DMS53 (cell line): ENCODE measurements around the gene WDR19.

ENCODE experiments used
- DNase-seq: peaks from one replicate; lab custom pipeline; 2025; lab: John Stamatoyannopoulos, UW

WDR19 gene

DNA sequence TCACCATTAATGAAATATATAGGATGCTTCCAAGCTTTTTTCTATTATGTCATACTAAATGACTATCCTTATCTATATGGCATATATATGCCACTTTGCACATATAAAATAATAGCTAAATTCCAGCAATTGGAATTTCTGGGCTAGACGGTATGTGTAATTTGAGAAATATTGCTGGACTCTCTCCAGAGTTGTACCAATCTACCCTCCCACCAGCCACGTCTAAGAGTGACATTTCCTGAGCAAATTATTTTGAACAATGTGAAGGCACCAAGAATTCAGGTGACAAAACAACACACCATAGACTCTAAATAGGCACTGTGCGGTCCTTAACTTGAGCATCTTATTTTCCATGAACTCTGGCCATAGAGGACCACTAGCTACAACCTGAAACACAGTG is 121.5 kb downstream of the WDR19 start:
- no peak for DNase-seq

DNA sequence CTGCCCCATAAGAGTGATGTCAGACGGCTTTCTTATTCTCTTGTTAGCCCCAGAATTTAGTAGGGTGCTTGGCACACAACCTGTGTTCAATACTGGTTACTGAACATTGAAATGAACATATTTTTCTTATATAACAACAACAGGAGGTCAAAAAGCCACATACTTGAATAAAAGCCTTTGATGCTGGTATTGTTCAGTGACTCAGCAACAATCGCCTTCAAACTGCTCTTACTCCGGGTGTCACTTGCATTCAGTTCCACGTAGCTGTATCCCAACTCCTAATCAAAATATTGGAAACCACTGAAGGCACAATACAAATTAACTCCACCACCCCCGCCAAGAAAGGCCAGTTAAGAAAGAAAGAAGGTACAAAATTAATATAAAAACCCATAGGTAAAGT is 122.3 kb downstream of the WDR19 start:
- no peak for DNase-seq

DNA sequence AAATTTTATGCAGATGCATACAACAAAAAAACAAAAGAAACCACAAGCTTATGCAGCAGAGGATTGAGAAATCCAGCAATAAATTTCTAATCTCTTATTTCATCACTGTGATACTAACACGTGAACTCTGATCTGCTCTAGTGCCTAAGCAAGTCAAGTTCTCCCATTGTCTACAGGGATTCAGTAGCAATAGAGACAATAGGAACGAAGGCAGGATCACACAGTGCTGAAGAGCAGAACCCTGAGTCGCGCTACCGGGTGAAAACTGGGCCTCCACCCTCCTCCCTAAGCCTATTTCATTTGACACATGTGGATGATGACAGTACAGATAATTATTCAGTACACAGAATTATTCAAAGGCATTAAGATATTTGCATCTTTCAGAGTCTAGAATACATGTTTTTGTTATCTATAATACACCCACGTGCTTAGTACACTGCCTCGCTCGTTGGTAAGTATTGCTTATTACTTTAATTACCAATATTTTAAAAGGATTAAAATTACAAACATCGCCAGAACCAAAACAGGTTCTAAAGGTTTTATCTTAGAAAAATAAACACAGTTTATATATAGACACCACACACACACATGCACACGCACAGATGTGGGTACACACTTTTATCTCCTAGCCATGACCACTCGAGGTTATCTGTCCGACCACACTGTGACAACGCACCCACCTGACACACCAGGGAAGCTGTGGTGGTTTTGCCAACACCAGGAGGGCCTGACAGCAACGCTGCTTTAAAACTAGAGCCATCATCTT is 123.8 kb downstream of the WDR19 start:
- DNase-seq = no peak

DNA sequence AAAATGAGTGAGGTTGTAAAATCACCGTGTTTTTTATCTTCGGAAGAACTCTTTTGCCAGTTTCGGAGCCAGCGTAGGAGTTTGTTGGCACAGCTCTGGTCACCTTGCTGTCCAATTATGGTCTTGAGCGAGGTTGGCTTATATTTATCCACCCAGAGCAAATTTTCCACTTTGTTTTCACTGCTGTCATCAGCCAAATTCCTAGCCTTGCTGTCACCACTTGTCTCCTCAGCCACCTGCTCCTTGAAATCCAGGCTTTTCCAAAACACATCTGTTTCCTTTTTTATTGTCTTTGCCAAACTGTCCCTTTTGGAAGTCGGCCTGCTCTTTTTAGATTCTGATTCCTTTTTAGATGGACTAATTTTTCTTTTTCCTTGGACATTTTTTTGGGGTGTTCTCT is 126.3 kb downstream of the WDR19 start:
- DNase-seq = no peak

DNA sequence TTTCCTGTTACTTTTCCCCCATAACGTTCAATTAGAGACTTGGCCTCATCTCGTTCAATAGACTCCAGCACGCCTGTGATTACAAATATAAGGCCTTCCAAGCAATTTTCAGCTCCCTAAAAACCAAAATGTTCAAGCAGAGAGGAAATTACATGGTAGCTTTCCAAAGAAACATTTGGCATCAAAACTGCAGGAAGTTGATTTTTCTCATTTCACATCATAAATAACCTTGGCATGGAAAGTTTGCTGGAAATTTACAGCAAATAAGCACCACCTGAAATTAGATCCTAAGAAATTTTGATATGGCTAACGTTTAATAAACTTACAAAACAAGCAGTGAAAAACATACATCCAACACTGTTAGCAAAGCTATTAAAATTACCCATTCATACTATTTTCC is 130.5 kb downstream of the WDR19 start:
- no peak for DNase-seq

DNA sequence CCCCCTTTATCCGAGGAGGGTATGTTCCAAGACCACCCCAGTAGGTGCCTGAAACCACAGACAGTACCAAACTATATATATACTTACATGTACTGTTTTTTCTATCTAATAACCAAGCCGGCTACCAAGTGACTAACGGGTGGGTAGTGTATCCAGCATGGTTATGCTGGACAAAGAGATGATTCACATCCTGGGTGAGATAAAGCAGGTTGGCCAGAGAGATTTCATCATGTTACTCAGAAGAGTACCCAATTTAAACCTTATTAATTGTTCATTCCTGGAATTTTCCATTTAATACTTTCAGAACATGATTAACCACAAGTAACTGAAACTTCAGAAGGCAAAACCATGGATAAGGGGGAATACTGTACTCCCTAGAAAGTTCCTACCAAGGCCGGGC is 137.3 kb downstream of the WDR19 start:
- DNase-seq = no peak

DNA sequence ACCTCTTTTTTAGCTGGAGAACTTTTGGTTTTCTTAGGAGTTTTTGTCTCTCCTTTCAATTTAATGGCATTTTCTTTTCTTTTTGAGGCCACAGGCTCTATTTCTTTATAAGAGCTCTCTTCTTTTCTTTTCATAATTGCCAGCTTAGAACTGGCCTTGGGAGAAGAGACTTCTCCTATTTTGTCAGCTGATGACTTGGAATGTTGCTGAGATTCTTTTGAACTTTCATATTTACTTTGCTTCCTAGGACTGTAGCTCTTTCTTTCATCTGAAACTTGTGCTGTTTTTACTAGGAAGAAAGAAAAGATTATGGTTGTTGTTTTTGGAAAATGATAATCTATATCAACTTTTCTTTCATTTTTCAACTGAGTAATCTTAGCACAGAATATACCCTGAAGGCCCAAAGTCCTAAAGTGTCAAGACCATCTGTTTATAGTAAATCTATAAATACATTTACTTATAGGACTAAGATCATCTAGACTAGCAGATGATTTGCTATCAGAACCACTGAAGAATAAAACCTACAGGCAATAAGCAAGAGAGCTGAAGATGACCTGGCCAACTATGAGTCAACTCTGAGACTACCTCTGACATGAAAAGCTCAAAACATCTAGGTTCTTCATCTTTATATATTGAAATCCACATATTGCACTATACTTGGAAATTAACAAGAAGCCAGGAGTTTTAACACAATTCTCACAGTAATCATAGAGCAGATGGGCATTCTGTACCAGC is 138.2 kb downstream of the WDR19 start:
- no peak for DNase-seq

DNA sequence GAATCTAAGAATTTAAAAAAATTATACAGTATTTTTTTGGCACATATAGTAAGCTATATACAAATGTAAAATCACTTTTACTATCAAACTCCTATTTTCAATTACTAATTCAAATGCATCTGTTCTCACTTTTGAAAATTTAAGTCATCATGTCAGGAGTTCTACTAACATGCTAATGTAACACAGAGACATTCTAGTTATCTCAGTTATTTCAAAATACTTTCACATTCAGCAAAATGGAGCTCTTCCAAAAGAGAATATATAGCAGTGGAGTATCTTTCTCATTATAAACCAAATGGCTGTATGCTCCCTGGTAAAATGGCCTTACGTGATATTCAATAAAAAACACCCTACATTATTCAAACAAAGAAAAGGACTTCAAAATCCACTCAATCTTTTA is 141.5 kb downstream of the WDR19 start:
- DNase-seq = no peak

DNA sequence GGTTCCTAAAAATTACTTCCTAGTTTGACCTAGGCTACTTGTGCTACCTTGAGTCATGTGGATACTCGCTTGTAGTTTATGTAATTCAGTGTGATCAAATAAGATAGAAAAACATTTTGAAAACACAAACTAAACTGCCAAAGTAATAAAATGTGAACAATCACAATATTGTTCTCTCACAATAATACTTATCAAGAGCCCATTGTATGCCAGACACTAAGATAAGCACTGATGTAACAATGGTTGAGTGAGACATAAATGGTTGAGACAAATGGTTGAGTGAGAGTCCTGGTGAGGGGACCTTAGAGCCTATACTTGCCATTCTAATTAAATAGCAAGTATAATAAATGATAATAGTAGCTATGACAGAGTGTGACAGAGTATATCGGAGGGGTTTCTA is 142.1 kb downstream of the WDR19 start:
- no peak for DNase-seq

DNA sequence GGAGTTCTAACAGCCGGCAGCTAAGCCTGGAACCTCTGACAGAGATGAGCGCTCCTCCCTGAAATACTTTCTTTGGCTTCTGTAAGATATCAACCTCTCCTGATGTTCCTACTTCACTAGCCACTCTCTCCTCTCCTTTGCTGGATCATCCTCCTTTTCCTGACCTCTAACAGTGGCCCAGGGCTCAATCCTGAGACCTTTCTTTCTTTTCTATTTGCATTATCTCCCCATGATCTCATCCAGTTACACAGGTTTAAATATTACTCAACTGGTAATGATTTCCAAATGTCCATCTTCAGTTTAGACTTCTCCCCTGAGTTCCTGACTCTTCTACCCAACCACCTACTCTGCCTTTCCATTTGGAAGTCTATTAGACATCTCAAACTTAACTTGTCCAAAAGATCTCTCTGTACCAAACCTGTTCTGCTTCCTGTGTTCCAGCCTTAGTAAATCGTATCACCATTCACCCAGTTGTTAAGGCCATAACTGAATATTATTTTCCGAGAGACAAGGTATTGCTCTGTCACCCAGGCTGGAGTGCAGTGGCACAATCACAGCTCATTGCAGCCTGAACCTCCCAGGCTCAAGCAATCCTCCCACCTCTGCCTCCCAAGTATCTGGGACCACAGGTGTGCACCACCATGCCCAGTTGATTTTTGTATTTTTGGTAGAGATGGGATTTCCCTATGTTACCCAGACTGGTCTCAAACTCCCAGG is 142.7 kb downstream of the WDR19 start:
- DNase-seq = no peak

DNA sequence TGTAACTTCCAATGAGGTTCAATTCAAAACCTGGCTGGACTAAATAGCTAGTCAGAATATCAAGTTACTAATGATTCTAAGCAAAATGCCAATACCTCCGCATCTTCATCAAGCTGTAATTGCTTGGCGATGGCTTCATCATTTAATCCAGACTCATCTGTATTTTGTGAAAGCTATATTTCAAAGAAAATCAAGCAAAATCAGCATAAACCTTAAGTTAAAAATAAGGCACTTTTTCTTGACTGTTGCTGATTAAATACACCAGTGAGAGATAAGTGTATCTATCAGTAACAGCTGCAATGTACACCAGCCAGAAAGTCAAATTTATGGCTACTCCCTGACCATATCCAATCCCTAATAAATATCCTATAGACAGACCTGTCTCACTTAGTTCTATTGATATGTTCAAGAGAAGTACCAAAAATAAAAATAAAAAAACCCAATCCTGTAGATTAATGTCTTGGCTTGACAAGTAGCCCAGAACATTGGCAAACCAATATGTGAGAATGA is 144.2 kb downstream of the WDR19 start:
- no peak for DNase-seq

DNA sequence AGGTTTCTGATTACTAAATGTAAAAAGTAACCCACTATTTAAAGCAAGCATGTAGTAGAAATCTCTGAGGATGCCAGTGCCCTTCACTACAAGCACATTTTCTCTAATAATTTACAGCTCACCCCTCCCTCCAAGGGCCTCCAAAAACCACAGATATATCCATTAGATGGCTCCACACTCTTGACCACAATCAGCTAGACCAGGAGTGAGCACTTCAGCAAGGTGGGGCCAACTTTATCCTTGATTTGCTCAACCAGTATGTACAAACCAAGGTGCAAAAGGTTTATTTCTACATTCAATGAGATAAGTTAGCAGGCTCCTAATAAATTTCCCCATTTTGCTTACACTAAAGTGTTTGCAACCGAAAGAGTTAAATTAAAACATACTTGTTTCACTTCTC is 148.0 kb downstream of the WDR19 start:
- DNase-seq = no peak

DNA sequence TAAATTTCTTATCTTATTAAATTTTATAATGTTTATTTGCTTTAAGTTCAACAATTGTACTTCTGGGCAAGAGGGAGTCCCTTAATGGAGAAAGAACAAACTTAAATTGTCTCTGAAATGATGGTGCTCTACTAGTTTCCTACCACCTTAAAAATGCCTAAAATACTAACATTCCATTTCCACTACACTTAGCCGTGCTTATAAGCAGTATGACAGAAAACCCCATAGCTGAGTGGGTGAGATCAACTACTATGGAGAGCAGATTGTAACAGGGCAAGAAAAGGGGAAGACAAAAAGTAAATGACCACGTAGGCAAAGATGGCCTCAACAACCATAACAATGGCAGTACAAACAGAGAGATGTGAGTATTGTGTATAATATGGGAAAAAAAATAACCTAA is 148.9 kb downstream of the WDR19 start:
- no peak for DNase-seq
